ENCODE measurements around the gene CBFA2T3. TPM values are rescaled to one million over a fixed set of nuclear protein-coding genes. Genes with fewer than 3 reads are reported as not detected.

Gene CBFA2T3
- polyA plus RNA-seq, 3 donors from 2014 or later, result 0.49 to 0.76 TPM; not detected in 1

GRCh38 chr16:88838566-88838965 lies 138.4 kb downstream of the CBFA2T3 start:
- no peak for DNase-seq
- Mint-ChIP-seq H3K4me3 (no peak overlapping the region), H3K27ac (no peak overlapping the region), H3K9me3 (no peaks in the 10 kb centered on the region), H3K4me1 (no peaks in the 10 kb centered on the region), H3K27me3 (ENCODE audit: low read depth in 3 of 3) (peaks cover 0 to 3% (median 0%) of the 10 kb centered on the region in 3 donors), H3K36me3 (peaks cover 0 to 7% (median 0%) of the 10 kb centered on the region in 3 donors)

DNA sequence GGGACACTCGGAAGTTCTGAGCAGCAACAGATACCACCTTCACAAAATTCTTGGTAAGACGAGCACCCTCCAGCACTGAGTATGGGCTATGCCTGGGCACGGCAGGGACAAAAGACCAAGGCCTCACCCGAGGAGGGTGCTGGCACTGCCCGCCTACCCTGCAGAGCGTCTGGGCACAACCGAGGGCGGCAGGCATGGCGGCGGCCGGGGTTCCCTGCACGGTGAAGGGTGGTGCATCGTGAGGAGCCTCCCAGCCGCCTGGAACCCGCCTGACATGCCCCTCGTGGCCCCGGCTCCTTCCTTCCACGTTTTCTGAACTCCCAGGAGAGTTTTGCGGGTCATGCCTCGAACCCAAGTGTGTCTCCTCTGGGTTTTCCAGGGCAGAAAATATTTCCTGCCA lies 139.2 kb downstream of the CBFA2T3 start:
- Mint-ChIP-seq H3K4me1 (no peaks in the 10 kb centered on the region), H3K4me3 (no peak overlapping the region), H3K9me3 (no peaks in the 10 kb centered on the region), H3K27ac (no peak overlapping the region), H3K27me3 (ENCODE audit: low read depth in 3 of 3) (peaks cover 0 to 3% (median 0%) of the 10 kb centered on the region in 3 donors), H3K36me3 (peaks cover 0 to 3% (median 0%) of the 10 kb centered on the region in 3 donors)
- DNase-seq, result no peak

GRCh38 chr16:88836791-88837190 lies 140.2 kb downstream of the CBFA2T3 start:
- no peak overlapping the region for H3K4me3 Mint-ChIP-seq
- no peak for DNase-seq
- H3K9me3 Mint-ChIP-seq, result no peaks in the 10 kb centered on the region
- H3K27ac Mint-ChIP-seq, result no peak overlapping the region
- no peaks in the 10 kb centered on the region for H3K4me1 Mint-ChIP-seq
- peaks cover 0 to 3% (median 0%) of the 10 kb centered on the region in 3 donors for H3K27me3 Mint-ChIP-seq (ENCODE audit: low read depth in 3 of 3)
- peaks cover 0 to 3% (median 0%) of the 10 kb centered on the region in 3 donors for H3K36me3 Mint-ChIP-seq

DNA sequence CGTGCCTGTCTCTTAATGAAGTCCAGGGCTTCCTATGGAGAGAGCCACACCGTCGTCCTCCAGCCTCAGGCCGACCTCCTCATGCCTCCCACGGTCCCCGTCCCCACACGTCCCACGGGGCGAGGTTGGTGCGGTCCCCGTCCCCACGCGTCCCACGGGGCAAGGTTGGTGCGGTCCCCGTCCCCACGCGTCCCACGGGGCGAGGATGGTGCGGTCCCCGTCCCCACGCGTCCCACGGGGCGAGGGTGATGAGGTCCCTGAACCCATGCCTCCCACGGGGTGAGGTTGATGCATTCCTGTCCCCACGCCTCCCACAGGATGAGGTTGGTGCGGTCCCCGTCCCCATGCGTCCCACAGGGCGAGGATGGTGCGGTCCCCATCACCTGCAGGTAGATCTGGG lies 141.2 kb downstream of the CBFA2T3 start:
- no peak overlapping the region for H3K27ac Mint-ChIP-seq

DNA sequence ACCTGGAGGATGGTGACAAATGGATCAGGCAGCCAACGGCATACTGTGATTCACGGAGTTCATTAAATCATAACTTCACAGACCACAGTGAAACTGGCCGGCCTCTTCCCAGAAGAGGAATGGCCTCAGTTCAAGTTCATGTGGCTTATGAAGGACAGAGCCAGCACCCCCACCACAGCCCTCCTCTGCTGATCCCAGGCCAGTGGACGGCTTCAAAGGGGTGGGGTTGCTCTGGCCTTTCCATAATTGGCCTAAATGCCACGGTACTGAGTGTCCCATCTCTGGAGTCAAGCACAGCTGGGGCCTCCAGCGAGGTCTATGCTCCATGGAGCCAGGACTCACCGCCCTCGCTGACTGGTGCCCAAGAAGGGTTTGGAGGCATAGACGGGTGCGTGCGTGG lies 141.6 kb downstream of the CBFA2T3 start:
- Mint-ChIP-seq H3K4me1 (no peaks in the 10 kb centered on the region), H3K36me3 (peaks cover 0 to 3% (median 0%) of the 10 kb centered on the region in 3 donors), H3K9me3 (no peaks in the 10 kb centered on the region), H3K27ac (no peak overlapping the region), H3K27me3 (ENCODE audit: low read depth in 3 of 3) (peaks cover 0 to 3% (median 0%) of the 10 kb centered on the region in 3 donors), H3K4me3 (no peak overlapping the region)
- no peak for DNase-seq

More for the DNA sequence above, 141.2 kb downstream of the CBFA2T3 start:
- H3K4me1 Mint-ChIP-seq, result no peaks in the 10 kb centered on the region
- DNase-seq, result no peak
- peaks cover 0 to 3% (median 0%) of the 10 kb centered on the region in 3 donors for H3K27me3 Mint-ChIP-seq (ENCODE audit: low read depth in 3 of 3)
- H3K36me3 Mint-ChIP-seq, result peaks cover 0 to 3% (median 0%) of the 10 kb centered on the region in 3 donors
- no peaks in the 10 kb centered on the region for H3K9me3 Mint-ChIP-seq
- H3K4me3 Mint-ChIP-seq, result no peak overlapping the region

DNA sequence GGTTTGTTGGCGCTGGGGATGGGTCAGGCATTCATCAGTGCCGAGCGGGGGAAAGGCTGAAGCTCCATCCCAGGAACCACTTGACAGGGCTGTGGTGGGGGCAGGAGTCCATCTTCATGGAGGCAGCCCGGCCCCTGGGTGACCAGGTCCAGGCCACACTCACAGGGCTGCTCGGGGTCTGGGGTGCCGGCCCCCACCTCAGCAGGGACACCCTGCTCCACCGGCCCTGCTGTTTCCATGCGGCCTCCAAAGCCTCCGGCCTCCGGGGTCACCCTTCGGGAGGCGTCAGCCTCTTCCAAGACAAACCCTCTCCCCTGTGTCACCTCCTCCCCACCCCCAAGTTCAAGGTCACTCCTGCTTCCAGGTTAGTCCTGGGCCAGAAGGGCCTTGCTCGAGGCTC lies 142.3 kb downstream of the CBFA2T3 start:
- Mint-ChIP-seq H3K4me1 (no peaks in the 10 kb centered on the region), H3K27ac (no peak overlapping the region), H3K9me3 (no peaks in the 10 kb centered on the region), H3K36me3 (peaks cover 0 to 3% (median 0%) of the 10 kb centered on the region in 3 donors), H3K4me3 (no peak overlapping the region), H3K27me3 (ENCODE audit: low read depth in 3 of 3) (peaks cover 0 to 3% (median 0%) of the 10 kb centered on the region in 3 donors)
- DNase-seq, result no peak

DNA sequence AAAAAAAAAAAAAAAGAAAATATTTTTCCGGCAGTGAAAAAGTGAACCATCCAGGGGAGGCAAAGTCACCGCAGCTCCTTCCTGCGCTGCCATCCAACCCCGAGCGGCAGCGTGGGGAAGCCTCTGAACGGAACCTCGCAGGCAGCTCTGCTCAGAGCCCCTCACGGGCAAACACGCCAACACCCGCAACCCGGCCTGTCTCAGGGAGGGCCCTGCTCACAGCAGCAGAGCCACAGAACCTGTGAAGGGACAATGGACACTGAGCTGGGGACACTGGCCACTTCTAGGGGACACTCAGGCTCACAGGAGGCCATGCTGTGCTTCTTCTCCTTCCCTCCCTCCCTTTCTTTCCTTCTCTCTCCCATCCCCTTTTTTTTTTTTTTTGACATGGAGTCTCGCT lies 143.9 kb downstream of the CBFA2T3 start:
- Mint-ChIP-seq H3K36me3 (peaks cover 0 to 3% (median 0%) of the 10 kb centered on the region in 3 donors), H3K9me3 (no peaks in the 10 kb centered on the region), H3K27me3 (ENCODE audit: low read depth in 3 of 3) (peaks cover 0 to 5% (median 0%) of the 10 kb centered on the region in 3 donors), H3K27ac (no peak overlapping the region), H3K4me1 (no peaks in the 10 kb centered on the region), H3K4me3 (no peak overlapping the region)
- DNase-seq, result no peak

GRCh38 chr16:88831838-88832237 lies 145.2 kb downstream of the CBFA2T3 start:
- Mint-ChIP-seq H3K27ac (no peak overlapping the region), H3K36me3 (peaks cover 0 to 3% (median 0%) of the 10 kb centered on the region in 3 donors), H3K27me3 (ENCODE audit: low read depth in 3 of 3) (peaks cover 0 to 3% (median 0%) of the 10 kb centered on the region in 3 donors), H3K4me3 (no peak overlapping the region), H3K4me1 (no peaks in the 10 kb centered on the region), H3K9me3 (no peaks in the 10 kb centered on the region)
- DNase-seq, result no peak

DNA sequence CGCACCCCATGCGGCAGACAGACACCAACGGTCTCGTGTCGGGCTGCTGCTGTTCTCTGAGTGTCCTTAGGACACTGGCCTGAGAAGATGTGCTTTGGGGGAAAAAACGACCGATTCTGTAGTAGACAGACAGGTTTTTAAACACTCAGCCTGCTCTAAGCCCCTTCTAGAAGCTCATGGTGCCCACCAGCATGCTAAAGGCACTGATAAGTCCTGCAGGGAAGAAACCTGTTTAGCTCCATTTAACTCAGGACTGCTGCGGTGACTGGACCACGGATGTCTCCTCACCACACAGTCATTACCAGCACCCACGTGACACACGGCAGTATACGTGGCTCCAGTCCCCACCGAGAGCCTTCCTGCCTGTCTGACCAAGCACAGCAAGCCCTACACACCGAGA lies 146.2 kb downstream of the CBFA2T3 start:
- no peaks in the 10 kb centered on the region for H3K4me1 Mint-ChIP-seq
- H3K36me3 Mint-ChIP-seq, result peaks cover 0 to 3% (median 0%) of the 10 kb centered on the region in 3 donors
- peaks cover 0 to 2% (median under 1%) of the 10 kb centered on the region in 3 donors for H3K27me3 Mint-ChIP-seq (ENCODE audit: low read depth in 3 of 3)
- H3K9me3 Mint-ChIP-seq, result no peaks in the 10 kb centered on the region
- DNase-seq, result no peak
- H3K27ac Mint-ChIP-seq, result no peak overlapping the region
- H3K4me3 Mint-ChIP-seq, result no peak overlapping the region

GRCh38 chr16:88830258-88830657 lies 146.7 kb downstream of the CBFA2T3 start:
- Mint-ChIP-seq H3K27me3 (ENCODE audit: low read depth in 3 of 3) (peaks cover 0 to 2% (median 2%) of the 10 kb centered on the region in 3 donors), H3K4me3 (no peak overlapping the region)

DNA sequence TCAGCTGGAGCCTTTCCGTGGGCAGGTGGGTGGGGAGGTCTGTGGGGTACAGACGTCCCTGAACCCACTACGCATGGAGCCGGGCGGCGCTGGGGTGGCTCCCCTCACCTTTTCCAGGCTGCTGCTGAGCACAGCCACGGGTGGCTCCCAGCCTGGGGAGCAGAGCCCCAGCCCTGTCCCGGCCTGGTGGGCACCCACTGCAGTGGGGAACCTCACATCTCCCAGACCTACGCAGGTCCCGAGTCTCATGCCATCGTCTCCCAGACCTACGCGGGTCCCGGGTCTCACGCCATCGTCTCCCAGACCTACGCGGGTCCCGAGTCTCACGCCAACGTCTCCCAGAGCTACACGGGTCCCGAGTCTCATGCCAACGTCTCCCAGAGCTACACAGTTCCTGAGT lies 148.3 kb downstream of the CBFA2T3 start:
- no peaks in the 10 kb centered on the region for H3K9me3 Mint-ChIP-seq
- H3K4me3 Mint-ChIP-seq, result no peak overlapping the region

More at GRCh38 chr16:88830258-88830657, 146.7 kb downstream of the CBFA2T3 start:
- Mint-ChIP-seq H3K27ac (peak overlapping the region in 1 of 6 donors; percentile 55), H3K9me3 (no peaks in the 10 kb centered on the region), H3K36me3 (peaks cover 0 to 2% (median 0%) of the 10 kb centered on the region in 3 donors), H3K4me1 (no peaks in the 10 kb centered on the region)
- no peak for DNase-seq

GRCh38 chr16:88827727-88828126 lies 149.3 kb downstream of the CBFA2T3 start:
- DNase-seq, result no peak
- Mint-ChIP-seq H3K4me3 (no peak overlapping the region), H3K9me3 (no peaks in the 10 kb centered on the region), H3K36me3 (peaks cover 0 to 3% (median 0%) of the 10 kb centered on the region in 3 donors), H3K27ac (no peak overlapping the region), H3K27me3 (ENCODE audit: low read depth in 3 of 3) (peaks cover 0 to 3% (median 2%) of the 10 kb centered on the region in 3 donors), H3K4me1 (no peaks in the 10 kb centered on the region)

More for the DNA sequence above, 148.3 kb downstream of the CBFA2T3 start:
- H3K27ac Mint-ChIP-seq, result no peak overlapping the region
- peaks cover 0 to 3% (median 2%) of the 10 kb centered on the region in 3 donors for H3K27me3 Mint-ChIP-seq (ENCODE audit: low read depth in 3 of 3)
- DNase-seq, result no peak
- no peaks in the 10 kb centered on the region for H3K36me3 Mint-ChIP-seq
- H3K4me1 Mint-ChIP-seq, result no peaks in the 10 kb centered on the region

- Mint-ChIP-seq H3K27me3 (ENCODE audit: low read depth in 3 of 3) (peaks cover 0 to 3% (median 2%) of the 10 kb centered on the region in 3 donors), H3K9me3 (no peaks in the 10 kb centered on the region), H3K36me3 (peaks cover 0 to 3% (median 0%) of the 10 kb centered on the region in 3 donors), H3K27ac (no peak overlapping the region), H3K4me1 (no peaks in the 10 kb centered on the region), H3K4me3 (no peak overlapping the region)
- no peak for DNase-seq
Measured at GRCh38 chr16:88826070-88826840, 150.8 kb downstream of the CBFA2T3 start.

DNA sequence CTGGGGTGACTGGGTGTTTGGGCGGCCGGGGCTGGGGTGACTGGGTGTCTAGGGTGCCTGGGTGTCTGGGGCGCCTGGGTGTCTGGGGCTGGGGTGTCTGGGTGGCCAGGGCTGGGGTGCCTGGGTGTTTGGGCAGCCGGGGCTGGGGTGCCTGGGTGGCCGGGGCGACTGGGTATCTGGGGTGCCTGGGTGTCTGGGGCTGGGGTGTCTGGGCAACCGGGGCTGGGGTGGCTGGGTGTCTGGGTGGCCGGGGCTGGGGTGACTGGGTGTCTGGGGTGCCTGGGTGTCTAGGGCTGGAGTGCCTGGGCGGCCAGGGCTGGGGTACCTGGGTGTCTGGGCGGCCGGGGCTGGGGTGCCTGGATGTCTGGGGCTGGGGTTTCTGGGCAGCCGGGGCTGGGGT lies 151.9 kb downstream of the CBFA2T3 start:
- Mint-ChIP-seq H3K9me3 (no peaks in the 10 kb centered on the region), H3K27ac (no peak overlapping the region), H3K27me3 (ENCODE audit: low read depth in 3 of 3) (peaks cover 0 to 3% (median 2%) of the 10 kb centered on the region in 3 donors), H3K4me3 (no peak overlapping the region), H3K36me3 (peaks cover 0 to 3% (median 0%) of the 10 kb centered on the region in 3 donors), H3K4me1 (no peaks in the 10 kb centered on the region)
- DNase-seq, result no peak

Measured in immature natural killer cell (primary cell).